Fibroblast of skin of abdomen (primary cell): ENCODE measurements around the gene UGGT2. TPM values are rescaled to one million over a fixed set of nuclear protein-coding genes. Genes with fewer than 3 reads are reported as not detected.
"Not testable (repeated sequence)": the region's sequence is repeated elsewhere in the genome, so short reads cannot be mapped to it uniquely, and the experiment has no call there.

Experiments
- DNase-seq: peaks from one replicate; pipeline ENCODE4 v3.0.0-alpha.2; 2013
- polyA plus RNA-seq, 2 experiments: library from polyadenylated mRNA; unstranded; fragments of 120-200 nt; gene quantifications; one replicate each; pipeline ENCODE4 v1.2.1, GENCODE V29; 2013; ENCODE audit not compliant: insufficient read length in 2 of 2

UGGT2 gene
- polyA plus RNA-seq (2013, experiment 1 of 2; ENCODE audit: insufficient read length): 25.5 TPM
- polyA plus RNA-seq (2013, experiment 2 of 2; ENCODE audit: insufficient read length): 26.2 TPM

- DNase-seq: peak; percentile 93
These were observed at the start of gene UGGT2 for GRCh38 chr13:96053003-96053703. Gene UGGT2, minus strand, starts transcription at chr13:96053401. Its CDS starts 89 bp downstream, at chr13:96053312.

- no peak for DNase-seq
These were observed 47.4 kb upstream of the UGGT2 start for GRCh38 chr13:96100457-96101220.

- DNase-seq: no peak
These were observed 40.2 kb upstream of the UGGT2 start for GRCh38 chr13:96093296-96094006.

DNA sequence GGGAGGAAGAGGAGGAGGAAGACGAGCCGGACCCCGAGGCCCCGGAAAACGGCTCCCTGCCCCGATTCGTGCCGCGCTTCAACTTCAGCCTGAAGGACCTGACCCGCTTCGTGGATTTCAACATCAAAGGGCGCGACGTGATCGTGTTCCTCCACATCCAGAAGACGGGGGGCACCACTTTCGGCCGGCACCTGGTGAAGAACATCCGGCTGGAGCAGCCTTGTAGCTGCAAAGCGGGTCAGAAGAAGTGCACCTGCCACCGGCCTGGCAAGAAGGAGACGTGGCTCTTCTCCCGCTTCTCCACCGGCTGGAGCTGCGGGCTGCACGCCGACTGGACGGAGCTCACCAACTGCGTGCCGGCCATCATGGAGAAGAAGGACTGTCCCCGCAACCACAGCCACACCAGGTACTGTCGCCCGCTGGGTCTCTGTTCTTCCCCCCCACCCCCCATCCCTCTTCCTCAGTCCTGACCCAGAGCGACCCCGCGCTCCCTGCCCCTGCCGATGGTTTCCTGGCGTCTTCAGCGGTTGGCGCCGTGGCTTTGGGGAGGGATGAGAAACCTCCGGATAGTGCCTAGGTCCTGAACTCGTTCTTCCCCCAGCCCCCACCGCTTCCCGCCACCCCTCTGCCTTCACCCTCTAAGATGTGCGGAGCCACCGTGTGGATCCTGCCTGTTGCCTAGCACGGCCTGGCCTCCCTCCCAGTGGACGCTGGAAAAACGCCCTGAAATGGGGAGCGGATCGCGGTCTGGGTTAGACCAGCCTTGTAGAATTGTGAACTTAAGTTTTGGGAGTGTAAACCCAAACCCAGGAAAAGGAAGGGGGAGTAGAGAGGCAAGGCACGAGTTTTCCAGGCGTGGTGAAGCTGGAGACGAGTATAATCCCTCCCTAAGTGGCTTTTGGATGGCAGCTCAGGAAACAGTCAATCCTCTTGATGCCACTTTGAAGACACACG is 38.2 kb upstream of the UGGT2 start:
- DNase-seq: no peak

DNA sequence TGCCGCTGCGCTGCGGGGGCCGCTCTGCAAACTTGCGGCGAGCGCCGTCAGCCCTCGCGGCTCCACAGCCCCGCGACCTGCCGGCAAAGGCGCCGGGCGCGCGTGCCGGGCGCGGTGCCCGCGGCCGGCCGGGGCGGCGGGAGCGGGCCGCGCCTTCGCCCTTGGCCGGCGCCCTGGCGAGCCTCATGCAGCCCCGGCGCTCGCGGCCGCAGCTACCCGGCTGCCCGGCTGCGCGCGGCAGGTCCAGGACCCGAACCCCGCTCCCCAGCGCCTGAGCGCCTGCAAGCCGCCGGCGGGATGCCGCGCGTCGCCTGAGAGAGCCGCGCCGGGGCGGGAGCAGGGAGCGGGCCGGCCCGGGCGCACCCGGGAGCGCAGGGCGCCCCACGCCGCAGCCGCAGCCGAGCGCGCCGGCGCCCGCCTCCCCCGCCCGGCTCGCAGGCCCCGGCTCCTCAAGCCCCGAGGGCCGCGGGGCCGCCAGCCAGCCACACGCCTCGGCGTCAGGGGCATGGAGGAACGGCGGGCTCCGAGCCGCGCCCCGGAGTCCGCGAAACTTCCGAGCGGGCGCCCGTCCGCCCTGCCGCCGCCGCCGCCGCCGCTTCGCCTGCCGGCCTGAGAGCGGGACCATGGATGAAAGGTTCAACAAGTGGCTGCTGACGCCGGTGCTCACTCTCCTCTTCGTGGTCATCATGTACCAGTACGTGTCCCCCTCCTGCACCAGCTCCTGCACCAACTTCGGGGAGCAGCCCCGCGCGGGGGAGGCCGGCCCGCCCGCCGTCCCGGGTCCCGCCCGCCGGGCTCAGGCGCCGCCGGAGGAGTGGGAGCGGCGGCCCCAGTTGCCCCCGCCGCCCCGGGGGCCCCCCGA is 37.3 kb upstream of the UGGT2 start:
- peak; percentile 4 for DNase-seq

DNA sequence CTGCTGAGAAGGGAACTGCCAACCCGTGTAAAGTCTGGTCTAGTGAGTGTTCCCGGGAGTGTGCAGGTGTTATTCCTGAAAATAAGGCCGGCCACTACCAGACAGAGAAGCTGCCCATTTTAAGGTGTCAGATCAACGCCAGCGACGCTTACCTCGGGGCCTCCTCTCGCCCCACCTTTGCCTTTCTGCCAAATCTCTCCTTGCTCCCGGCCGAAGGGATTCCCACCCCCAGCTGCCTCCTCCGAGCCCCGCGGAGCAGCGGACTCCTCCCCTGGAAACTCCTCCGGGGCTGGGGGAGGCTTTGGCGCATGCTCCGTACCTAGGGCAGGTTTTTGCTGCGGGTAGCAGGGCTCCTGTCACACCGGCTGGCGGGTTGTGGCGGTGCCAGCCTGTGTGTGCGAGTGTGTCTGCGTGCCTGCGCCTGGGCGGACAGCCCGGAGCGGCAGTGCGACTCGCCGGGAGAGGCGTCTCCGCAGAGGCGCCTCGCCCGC is 36.6 kb upstream of the UGGT2 start, which contains the start of gene HS6ST3:
Gene HS6ST3 (plus strand): TSS at position 359 of the 491 bp plus-strand sequence.
- DNase-seq: no peak

GRCh38 chr13:96089139-96089538 is 35.9 kb upstream of the UGGT2 start:
- DNase-seq: no peak

GRCh38 chr13:96086736-96087135 is 33.5 kb upstream of the UGGT2 start:
- no peak for DNase-seq

- DNase-seq: no peak
These were observed 29.4 kb upstream of the UGGT2 start for GRCh38 chr13:96082640-96083039.

DNA sequence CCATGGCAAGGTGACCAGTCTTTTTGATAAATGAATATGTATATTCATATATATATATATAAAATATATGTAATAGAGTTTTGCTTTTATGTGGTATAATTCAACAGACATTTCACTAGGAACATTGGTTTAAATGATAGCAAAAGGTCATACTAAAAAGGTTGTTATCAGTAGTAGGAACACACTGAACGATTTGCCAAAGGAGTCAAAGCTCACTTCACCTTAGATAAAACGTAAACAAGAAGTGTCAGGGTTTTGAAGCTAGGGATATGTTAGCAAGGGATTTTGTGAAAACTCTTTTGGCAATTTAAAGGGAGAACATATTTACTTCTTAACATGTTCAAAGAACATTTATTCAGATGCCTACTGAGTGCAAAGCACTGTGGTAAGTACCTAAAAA is 28.7 kb upstream of the UGGT2 start:
- no peak for DNase-seq

- DNase-seq: no peak
These were observed 27.5 kb upstream of the UGGT2 start for GRCh38 chr13:96080676-96081075.

DNA sequence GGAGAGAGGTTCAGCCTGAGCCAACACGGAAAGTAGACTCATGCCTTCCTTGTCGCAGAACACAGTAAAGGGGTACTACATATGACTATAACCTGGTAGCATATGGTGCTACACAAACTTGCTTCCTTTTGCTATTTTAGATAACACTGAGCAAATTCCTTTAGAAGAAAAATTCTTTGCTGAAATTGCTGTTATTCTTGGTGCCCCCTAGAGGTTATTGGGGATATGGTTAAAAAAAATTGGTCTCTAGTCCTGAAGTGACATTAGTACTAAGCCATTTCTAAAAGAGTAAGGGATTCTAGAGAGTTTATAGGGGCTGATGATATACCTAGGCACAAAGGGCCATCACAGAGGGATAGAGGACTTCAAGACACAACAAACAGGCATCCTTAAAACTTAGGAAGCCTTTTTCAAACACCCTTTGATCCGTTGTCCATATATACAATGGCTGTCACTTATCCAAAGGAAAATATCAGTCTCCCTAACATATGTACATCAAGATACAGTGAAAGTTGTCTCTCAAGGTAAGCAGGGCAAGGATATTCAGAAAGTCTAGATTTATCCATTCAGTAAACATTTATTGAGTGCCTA is 22.8 kb upstream of the UGGT2 start:
- DNase-seq: peak; percentile 8

DNA sequence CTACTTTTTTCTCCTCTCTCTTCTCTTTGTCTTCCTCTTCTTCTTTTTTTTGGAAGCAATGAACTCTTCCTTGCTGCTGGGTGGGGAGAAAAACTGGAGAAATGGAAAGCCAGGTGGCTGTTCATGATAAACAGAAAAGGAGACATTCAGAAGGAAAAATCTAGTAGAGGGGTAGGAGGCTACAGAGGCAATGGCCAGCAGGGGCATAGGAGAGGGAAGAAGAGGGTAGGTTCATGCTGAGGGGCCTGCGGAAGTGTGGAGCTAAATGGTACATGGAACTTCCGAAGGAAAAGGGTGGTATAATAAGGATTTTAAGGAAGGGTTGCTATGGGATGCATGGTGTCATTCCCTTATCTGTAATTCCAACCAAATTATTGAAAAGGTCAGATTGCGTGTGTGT is 19.2 kb upstream of the UGGT2 start:
- no peak for DNase-seq

DNA sequence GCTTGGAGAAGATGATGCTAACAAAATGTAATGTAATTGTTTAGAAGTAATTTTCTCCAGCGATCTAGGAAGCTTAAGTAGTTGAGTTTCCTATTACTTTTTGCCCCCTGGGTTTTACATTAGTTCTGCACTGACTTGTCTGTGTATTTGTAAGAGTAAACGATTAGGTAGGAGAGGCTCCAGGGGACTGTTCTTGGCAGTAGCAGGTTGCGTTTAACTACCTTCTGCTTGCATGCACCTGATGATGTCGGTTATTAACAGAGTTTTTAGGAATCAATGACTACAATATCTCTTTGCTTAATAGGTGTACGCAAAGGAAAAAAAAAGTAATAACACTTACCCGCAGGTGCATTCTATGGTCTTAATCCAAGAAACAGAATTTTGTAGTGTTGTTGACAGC is 18.3 kb upstream of the UGGT2 start:
- DNase-seq: no peak

DNA sequence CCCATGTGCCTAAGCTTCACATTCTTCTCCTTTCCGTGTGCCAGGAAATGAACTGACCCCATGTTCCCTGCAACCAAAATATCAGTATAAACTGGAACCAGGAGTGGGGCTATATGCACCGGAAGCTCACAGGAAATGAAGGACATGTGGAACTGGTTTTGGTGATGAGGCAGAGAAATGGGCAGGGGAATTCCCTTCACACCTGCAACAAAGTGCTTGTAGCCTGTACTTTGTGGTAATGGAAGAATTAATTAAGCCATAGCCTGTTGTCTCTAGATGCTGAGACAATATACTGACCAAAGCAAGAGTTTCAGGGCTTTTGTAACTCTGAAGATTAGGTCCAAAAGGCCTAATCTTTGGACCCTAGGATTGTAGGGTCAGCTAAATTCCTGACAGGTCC is 15.5 kb upstream of the UGGT2 start:
- DNase-seq: no peak

DNA sequence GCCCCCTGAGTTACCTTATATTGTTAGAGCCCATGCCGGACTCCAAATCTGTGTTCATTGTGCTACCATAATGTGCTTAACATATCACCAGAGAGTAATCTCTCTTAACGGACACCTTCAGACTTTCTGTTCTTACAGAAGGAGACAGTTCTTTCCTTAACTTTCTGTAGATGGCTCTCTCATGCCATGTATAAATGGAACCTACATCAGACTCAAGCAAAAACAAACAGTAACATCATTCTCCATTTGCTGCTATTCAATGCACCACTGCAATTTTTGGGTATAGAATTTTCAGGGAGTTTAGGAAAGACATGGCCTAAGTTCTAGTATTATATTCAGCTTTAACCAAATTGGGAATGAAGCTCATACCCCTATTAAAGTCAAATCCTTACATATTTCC is 12.6 kb upstream of the UGGT2 start:
- DNase-seq: no peak

- DNase-seq: peak; percentile 56
These were observed 572 bp downstream of the UGGT2 start for GRCh38 chr13:96052656-96053002.

- DNase-seq: not testable (repeated sequence)
These were observed 1.3 kb downstream of the UGGT2 start for GRCh38 chr13:96051946-96052345.

- DNase-seq: not testable (repeated sequence)
These were observed 1.7 kb downstream of the UGGT2 start for GRCh38 chr13:96051491-96051890.

DNA sequence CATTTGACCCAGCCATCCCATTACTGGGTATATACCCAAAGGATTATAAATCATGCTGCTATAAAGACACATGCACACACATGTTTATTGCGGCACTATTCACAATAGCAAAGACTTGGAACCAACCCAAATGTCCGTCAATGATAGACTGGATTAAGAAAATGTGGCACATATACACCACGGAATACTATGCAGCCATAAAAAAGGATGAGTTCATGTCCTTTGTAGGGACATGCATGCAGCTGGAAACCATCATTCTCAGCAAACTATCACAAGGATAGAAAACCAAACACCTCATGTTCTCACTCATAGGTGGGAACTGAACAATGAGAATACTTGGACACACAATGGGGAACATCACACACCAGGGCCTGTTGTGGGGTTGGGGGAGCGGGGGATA is 2.2 kb downstream of the UGGT2 start:
- DNase-seq: not testable (repeated sequence)
